SK-N-SH (cell line): ENCODE data around the gene FAM241A. TPM values are rescaled to one million over a fixed set of nuclear protein-coding genes. Genes with fewer than 3 reads are reported as not detected.

Experiments used
- CTCF ChIA-PET: fragments of 300-600, 350-600 bp; formaldehyde crosslinking; extraction: SDS; loops from one replicate; lab custom pipeline; 2021; lab: Yijun Ruan, JAX
- POLR2A ChIA-PET: fragments of 350-600 bp; sonication (Branson Sonifier 250); formaldehyde crosslinking; extraction: SDS; loops from one replicate; lab custom pipeline; 2020; ENCODE audit warnings: antibody characterized with exemption, inconsistent platforms; lab: Yijun Ruan, JAX
- DNase-seq: peaks from one replicate; pipeline ENCODE4 v3.0.0; 2012
- H2AFZ ChIP-seq: fragments of 200-600 bp; sonication (generic); 2 replicates; pipeline ENCODE4 v1.8.1; 2016; ENCODE audit warnings: antibody characterized with exemption, mild to moderate bottlenecking, low read depth
- H3F3A ChIP-seq: fragments of 200-600 bp; sonication (generic); replicated peaks from 2 replicates; pipeline ENCODE3; 2016; ENCODE audit warnings: antibody characterized with exemption, mild to moderate bottlenecking; ENCODE audit not compliant: insufficient read depth
- H3K27ac ChIP-seq, 2 experiments: fragments of 200-500 bp in 1 of 2; fragments of 200-600 bp in 1 of 2; sonication (Bioruptor generic) in 1 of 2; sonication (generic), shearing (Covaris generic) in 1 of 2; 2 replicates each; pipeline versions ENCODE4 v1.5.1 to v1.6.1; 2014 to 2016; ENCODE audit warnings: low read depth in 2 of 2, inconsistent platforms in 1 of 2, low read length in 1 of 2, mild to moderate bottlenecking in 1 of 2, mixed read lengths in 1 of 2
- H3K27me3 ChIP-seq: fragments of 200-600 bp; sonication (generic), shearing (Covaris generic); 2 replicates; pipeline ENCODE4 v1.6.1; 2016; ENCODE audit warnings: mixed run types; ENCODE audit not compliant: insufficient read depth
- H3K36me3 ChIP-seq, 2 experiments: fragments of 200-500 bp in 1 of 2; fragments of 200-600 bp in 1 of 2; sonication (Bioruptor generic) in 1 of 2; sonication (generic) in 1 of 2; replicated peaks in 1 of 2; 2 replicates each; pipeline versions ENCODE3 to v1.5.1; 2014 to 2016; ENCODE audit warnings: low read length in 1 of 2, mild to moderate bottlenecking in 1 of 2; ENCODE audit not compliant: insufficient read depth in 2 of 2, control insufficient read depth in 1 of 2
- H3K4me1 ChIP-seq, 2 experiments: fragments of 200-500 bp in 1 of 2; fragments of 200-600 bp in 1 of 2; sonication (Bioruptor generic) in 1 of 2; sonication (generic), shearing (Covaris generic) in 1 of 2; 2 replicates each; pipeline versions ENCODE4 v1.5.1 to v1.6.1; 2014 to 2016; ENCODE audit warnings: low read depth in 1 of 2, low read length in 1 of 2, mixed run types in 1 of 2; ENCODE audit not compliant: insufficient read depth in 2 of 2, control insufficient read depth in 1 of 2
- H3K4me2 ChIP-seq: fragments of 200-600 bp; sonication (generic), shearing (Covaris generic); 2 replicates; pipeline ENCODE4 v1.6.1; 2017; ENCODE audit warnings: mixed run types
- H3K4me3 ChIP-seq, 2 experiments: fragments of 200-500 bp in 1 of 2; fragments of 200-600 bp in 1 of 2; sonication (Bioruptor generic) in 1 of 2; sonication (generic), shearing (Covaris generic) in 1 of 2; 2 replicates each; pipeline versions ENCODE4 v1.5.1 to v1.8.1; 2014 to 2016; ENCODE audit warnings: low read depth in 2 of 2, inconsistent platforms in 1 of 2, low read length in 1 of 2, mild to moderate bottlenecking in 1 of 2, mixed read lengths in 1 of 2, moderate library complexity in 1 of 2
- H3K79me2 ChIP-seq: fragments of 200-600 bp; sonication (generic); 2 replicates; pipeline ENCODE4 v1.8.1; 2017; ENCODE audit warnings: mild to moderate bottlenecking; ENCODE audit not compliant: insufficient read depth
- H3K9ac ChIP-seq: fragments of 200-600 bp; sonication (generic); 2 replicates; pipeline ENCODE4 v1.6.1; 2017; ENCODE audit warnings: mixed run types
- H3K9me2 ChIP-seq: fragments of 200-600 bp; sonication (generic); 2 replicates; pipeline ENCODE4 v1.6.1; 2017; ENCODE audit warnings: mixed run types
- H3K9me3 ChIP-seq: fragments of 200-600 bp; sonication (generic); 2 replicates; pipeline ENCODE4 v1.6.1; 2017; ENCODE audit warnings: mixed run types, mild to moderate bottlenecking, moderate library complexity
- H4K20me1 ChIP-seq: fragments of 200-600 bp; sonication (generic); 2 replicates; pipeline ENCODE4 v1.6.1; 2017; ENCODE audit warnings: mild to moderate bottlenecking, mixed run types; ENCODE audit not compliant: insufficient read depth
- CHD2 ChIP-seq: fragments of 150-350 bp; IDR thresholded peaks from 2 replicates; pipeline ENCODE4 v1.6.1; 2018; ENCODE audit warnings: low read length; ENCODE audit not compliant: partially characterized antibody
- ELF1 ChIP-seq: IDR thresholded peaks from 2 replicates; pipeline ENCODE4 v1.4.0; 2012
- EP300 ChIP-seq, 2 experiments: IDR thresholded peaks; 2 replicates each; pipeline versions ENCODE4 v1.4.0 to v1.6.1; 2012; ENCODE audit warnings: borderline replicate concordance in 1 of 2, low read depth in 1 of 2, low read length in 1 of 2
- EZH2phosphoT487 ChIP-seq: fragments of 200-600 bp; sonication (generic); IDR thresholded peaks from 2 replicates; pipeline ENCODE4 v1.6.1; 2017; ENCODE audit warnings: low read depth, mixed run types, mild to moderate bottlenecking, antibody characterized with exemption, moderate library complexity, borderline replicate concordance
- FOSL2 ChIP-seq: IDR thresholded peaks from 2 replicates; pipeline ENCODE4 v1.4.0; 2012; ENCODE audit warnings: low read depth, mild to moderate bottlenecking, moderate library complexity, borderline replicate concordance
- GABPA ChIP-seq: IDR thresholded peaks from 2 replicates; pipeline ENCODE4 v1.4.0; 2012; ENCODE audit warnings: low read depth, mild to moderate bottlenecking
- GATA2 ChIP-seq: sonication (generic); formaldehyde crosslinking; IDR thresholded peaks from 2 replicates; pipeline ENCODE4 v1.5.0; 2020; ENCODE audit warnings: mild to moderate bottlenecking, missing genetic modification reagents
- MXI1 ChIP-seq: IDR thresholded peaks from 2 replicates; pipeline ENCODE4 v1.6.1; 2012; ENCODE audit warnings: mild to moderate bottlenecking, low read depth, low read length, improper control_type of control experiment
- SIN3A ChIP-seq: IDR thresholded peaks from 2 replicates; pipeline ENCODE4 v1.6.1; 2012; ENCODE audit warnings: low read depth, mild to moderate bottlenecking, low read length, moderate library complexity, borderline replicate concordance
- TAF1 ChIP-seq: IDR thresholded peaks from 2 replicates; pipeline ENCODE4 v1.6.1; 2012; ENCODE audit warnings: low read depth, mild to moderate bottlenecking, low read length, moderate library complexity, borderline replicate concordance
- TEAD4 ChIP-seq: IDR thresholded peaks from 2 replicates; pipeline ENCODE4 v1.4.0; 2012; ENCODE audit warnings: mild to moderate bottlenecking, borderline replicate concordance; ENCODE audit not compliant: insufficient read depth
- YY1 ChIP-seq: IDR thresholded peaks from 2 replicates; pipeline ENCODE4 v1.4.0; 2012; ENCODE audit warnings: low read depth, mild to moderate bottlenecking
- WGBS: methylation state at CpG from one replicate; pipeline ENCODE4 v1.1.6; 2017; ENCODE audit warnings: low lambda C conversion rate; 5-methylcytosine and 5-hydroxymethylcytosine counted together
- polyA plus RNA-seq, 3 experiments: library from polyadenylated mRNA; depleted of rRNA; stranded (reverse); fragments of >200 nt; gene quantifications; 2 replicates each; pipeline ENCODE4 v1.2.3, GENCODE V29; 2012
- TF ChIP-seq, protein P1 (sequence below): IDR thresholded peaks from 2 replicates; pipeline ENCODE4; 2012
- TF ChIP-seq, protein P2 (sequence below): fragments of 150-350 bp; IDR thresholded peaks from 2 replicates; pipeline ENCODE4 v1.6.1; 2017; ENCODE audit warnings: antibody characterized with exemption, low read length, low read depth, borderline replicate concordance
- TF ChIP-seq, protein P3 (sequence below): IDR thresholded peaks from 2 replicates; pipeline ENCODE4 v1.4.0; 2012; ENCODE audit warnings: low read depth
- TF ChIP-seq, protein P4 (sequence below): fragments of 200-600 bp; sonication (generic); IDR thresholded peaks from 2 replicates; pipeline ENCODE4 v1.6.1; 2017; ENCODE audit warnings: antibody characterized with exemption, mild to moderate bottlenecking, moderate library complexity
- TF ChIP-seq, protein P5 (sequence below): fragments of 150-350 bp; IDR thresholded peaks from 2 replicates; pipeline ENCODE4 v1.6.1; 2016; ENCODE audit warnings: mild to moderate bottlenecking, low read depth, low read length

Gene FAM241A
- polyA plus RNA-seq, 1 of the 3 experiments (the other 2 are of a cell fraction), result 0.44 TPM

DNA sequence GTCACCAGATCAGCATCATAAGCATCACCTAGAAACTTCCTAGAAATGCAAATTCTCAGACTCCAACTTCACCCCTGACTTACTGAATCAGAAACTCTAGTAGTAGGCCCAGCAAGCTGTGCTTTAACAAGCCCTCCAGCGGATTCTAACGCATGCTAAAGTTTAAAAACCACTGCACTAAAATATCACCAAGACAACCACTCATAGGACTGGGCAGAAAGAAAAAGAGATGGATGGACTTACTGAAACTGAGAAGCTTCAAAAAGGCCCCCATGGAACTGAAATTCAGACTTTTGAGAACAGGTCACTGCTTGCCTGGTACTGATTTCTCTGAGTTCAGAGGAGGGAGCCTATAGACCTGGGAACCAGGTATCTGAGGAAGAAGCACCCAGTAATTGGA is 40.1 kb downstream of the FAM241A start:
- 97% methylated on average over 2 of the region's 2 CpGs for WGBS
- H3K27ac ChIP-seq, result no peak overlapping the region
- H3K9me2 ChIP-seq, result no peaks in the 10 kb centered on the region
- H3F3A ChIP-seq, result peaks cover 8% of the 10 kb centered on the region
- ChIA-PET POLR2A (no interaction called here), CTCF (interaction anchor here (1.1 kb wide), 1 partner anchor 12 kb away, joined by 3 read pairs; no protein-coding TSS in a partner anchor)
- H4K20me1 ChIP-seq, result no peaks in the 10 kb centered on the region
- H3K9me3 ChIP-seq, result no peaks in the 10 kb centered on the region
- DNase-seq, result no peak
- no peak overlapping the region for H3K4me3 ChIP-seq
- no peaks in the 10 kb centered on the region; a peak in 2 of 4 replicates for H3K4me1 ChIP-seq
- peaks cover 0 to 3% of the 10 kb centered on the region in 2 experiments for H3K36me3 ChIP-seq
- no peak overlapping the region for H2AFZ ChIP-seq
- no peaks in the 10 kb centered on the region for H3K79me2 ChIP-seq
- no peak overlapping the region for H3K9ac ChIP-seq
- TF ChIP-seq, protein P1, sequence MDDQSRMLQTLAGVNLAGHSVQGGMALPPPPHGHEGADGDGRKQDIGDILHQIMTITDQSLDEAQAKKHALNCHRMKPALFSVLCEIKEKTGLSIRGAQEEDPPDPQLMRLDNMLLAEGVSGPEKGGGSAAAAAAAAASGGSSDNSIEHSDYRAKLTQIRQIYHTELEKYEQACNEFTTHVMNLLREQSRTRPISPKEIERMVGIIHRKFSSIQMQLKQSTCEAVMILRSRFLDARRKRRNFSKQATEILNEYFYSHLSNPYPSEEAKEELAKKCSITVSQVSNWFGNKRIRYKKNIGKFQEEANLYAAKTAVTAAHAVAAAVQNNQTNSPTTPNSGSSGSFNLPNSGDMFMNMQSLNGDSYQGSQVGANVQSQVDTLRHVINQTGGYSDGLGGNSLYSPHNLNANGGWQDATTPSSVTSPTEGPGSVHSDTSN, result no peak
- TF ChIP-seq ELF1 (no peak), TEAD4 (no peak), EP300 (IDR thresholded peaks at IDR 0.05; ENCODE audit: borderline replicate concordance in 1 of 2, low read depth in 1 of 2, low read length in 1 of 2) (no peak), EZH2phosphoT487 (no peak), SIN3A (no peak), TAF1 (no peak), MXI1 (no peak), GATA2 (CRISPR knock-in tag) (no peak), GABPA (no peak)
- TF ChIP-seq, protein P2, sequence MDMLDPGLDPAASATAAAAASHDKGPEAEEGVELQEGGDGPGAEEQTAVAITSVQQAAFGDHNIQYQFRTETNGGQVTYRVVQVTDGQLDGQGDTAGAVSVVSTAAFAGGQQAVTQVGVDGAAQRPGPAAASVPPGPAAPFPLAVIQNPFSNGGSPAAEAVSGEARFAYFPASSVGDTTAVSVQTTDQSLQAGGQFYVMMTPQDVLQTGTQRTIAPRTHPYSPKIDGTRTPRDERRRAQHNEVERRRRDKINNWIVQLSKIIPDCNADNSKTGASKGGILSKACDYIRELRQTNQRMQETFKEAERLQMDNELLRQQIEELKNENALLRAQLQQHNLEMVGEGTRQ, result no peak
- TF ChIP-seq, protein P3, sequence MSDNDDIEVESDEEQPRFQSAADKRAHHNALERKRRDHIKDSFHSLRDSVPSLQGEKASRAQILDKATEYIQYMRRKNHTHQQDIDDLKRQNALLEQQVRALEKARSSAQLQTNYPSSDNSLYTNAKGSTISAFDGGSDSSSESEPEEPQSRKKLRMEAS, result no peak
- no peaks in the 10 kb centered on the region for H3K27me3 ChIP-seq
- H3K4me2 ChIP-seq, result no peak overlapping the region

DNA sequence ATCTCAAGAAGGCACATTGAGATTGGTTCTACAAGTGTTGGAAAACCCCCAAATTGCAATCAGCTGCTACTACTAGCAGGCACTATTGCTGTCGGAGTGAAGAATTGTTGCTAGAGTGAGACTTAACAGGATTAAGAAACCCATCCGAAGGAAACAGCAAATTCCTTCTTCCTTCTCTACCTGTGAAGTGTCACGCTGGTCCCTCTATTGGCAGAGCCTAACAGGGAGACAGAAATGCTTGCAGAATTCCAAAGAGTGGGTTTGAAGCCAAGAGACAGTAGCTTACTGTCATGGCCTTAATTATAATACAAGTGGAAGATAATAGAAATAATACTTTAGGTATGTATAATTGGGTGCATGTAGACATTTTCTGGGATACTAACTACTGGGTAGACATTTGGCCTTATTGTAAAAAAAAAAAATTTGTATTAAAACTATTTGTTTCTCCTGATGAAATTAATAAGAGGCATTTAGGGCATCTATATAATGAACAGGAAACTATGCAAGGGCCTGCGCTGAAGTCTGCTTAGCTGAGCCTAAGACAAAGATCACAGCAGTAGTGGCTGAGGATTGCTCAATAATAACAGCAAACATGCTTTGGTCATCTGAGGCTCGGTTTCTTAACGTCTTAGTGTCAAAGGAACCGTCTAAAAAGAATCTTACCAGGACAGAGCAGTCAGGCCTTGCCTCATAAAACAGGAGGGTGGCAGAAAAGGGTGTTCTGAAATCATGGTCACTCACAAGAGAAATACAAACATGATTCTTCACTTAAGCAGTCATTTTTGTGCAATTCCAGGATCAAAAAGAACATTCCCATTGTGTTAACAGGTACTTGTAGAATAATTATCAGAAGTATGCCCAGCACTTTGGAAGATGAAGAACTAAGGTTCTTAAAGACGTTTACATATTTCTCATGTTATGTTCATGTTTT is 40.8 kb downstream of the FAM241A start:
- H3K79me2 ChIP-seq, result no peaks in the 10 kb centered on the region
- ChIA-PET POLR2A (no interaction called here), CTCF (interaction anchor here (1.1 kb wide), 1 partner anchor 12 kb away, joined by 3 read pairs; no protein-coding TSS in a partner anchor)
- no peak overlapping the region for H3K4me3 ChIP-seq
- no peak overlapping the region for H3K27ac ChIP-seq
- H3K9me3 ChIP-seq, result no peaks in the 10 kb centered on the region
- no peak overlapping the region for H2AFZ ChIP-seq
- no peak for DNase-seq
- 91% methylated on average over 8 of the region's 8 CpGs for WGBS
- no peak overlapping the region for H3K4me2 ChIP-seq
- H3K9me2 ChIP-seq, result no peaks in the 10 kb centered on the region
- H3K27me3 ChIP-seq, result no peaks in the 10 kb centered on the region
- peaks cover 8% of the 10 kb centered on the region for H3F3A ChIP-seq
- H3K36me3 ChIP-seq, result peaks cover 0 to 3% of the 10 kb centered on the region in 2 experiments
- no peak overlapping the region for H3K9ac ChIP-seq
- no peaks in the 10 kb centered on the region for H4K20me1 ChIP-seq
- no peaks in the 10 kb centered on the region; a peak in 2 of 4 replicates for H3K4me1 ChIP-seq
- TF ChIP-seq, protein P4, sequence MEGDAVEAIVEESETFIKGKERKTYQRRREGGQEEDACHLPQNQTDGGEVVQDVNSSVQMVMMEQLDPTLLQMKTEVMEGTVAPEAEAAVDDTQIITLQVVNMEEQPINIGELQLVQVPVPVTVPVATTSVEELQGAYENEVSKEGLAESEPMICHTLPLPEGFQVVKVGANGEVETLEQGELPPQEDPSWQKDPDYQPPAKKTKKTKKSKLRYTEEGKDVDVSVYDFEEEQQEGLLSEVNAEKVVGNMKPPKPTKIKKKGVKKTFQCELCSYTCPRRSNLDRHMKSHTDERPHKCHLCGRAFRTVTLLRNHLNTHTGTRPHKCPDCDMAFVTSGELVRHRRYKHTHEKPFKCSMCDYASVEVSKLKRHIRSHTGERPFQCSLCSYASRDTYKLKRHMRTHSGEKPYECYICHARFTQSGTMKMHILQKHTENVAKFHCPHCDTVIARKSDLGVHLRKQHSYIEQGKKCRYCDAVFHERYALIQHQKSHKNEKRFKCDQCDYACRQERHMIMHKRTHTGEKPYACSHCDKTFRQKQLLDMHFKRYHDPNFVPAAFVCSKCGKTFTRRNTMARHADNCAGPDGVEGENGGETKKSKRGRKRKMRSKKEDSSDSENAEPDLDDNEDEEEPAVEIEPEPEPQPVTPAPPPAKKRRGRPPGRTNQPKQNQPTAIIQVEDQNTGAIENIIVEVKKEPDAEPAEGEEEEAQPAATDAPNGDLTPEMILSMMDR, result no peak
- TF ChIP-seq SIN3A (no peak), YY1 (no peak), FOSL2 (no peak), EP300 (IDR thresholded peaks at IDR 0.05; ENCODE audit: borderline replicate concordance in 1 of 2, low read depth in 1 of 2, low read length in 1 of 2) (no peak), CHD2 (no peak)
- TF ChIP-seq, protein P5, sequence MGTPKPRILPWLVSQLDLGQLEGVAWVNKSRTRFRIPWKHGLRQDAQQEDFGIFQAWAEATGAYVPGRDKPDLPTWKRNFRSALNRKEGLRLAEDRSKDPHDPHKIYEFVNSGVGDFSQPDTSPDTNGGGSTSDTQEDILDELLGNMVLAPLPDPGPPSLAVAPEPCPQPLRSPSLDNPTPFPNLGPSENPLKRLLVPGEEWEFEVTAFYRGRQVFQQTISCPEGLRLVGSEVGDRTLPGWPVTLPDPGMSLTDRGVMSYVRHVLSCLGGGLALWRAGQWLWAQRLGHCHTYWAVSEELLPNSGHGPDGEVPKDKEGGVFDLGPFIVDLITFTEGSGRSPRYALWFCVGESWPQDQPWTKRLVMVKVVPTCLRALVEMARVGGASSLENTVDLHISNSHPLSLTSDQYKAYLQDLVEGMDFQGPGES, result no peak
